Caco-2 (cell line): ENCODE results near the gene LMF1. TPM values are rescaled to one million over a fixed set of nuclear protein-coding genes. Genes with fewer than 3 reads are reported as not detected.

Experiments used
- BruUV-seq: library from RNA; stranded (reverse); fragments of 400-500 nt; replicated peaks from 2 replicates; lab custom pipeline; 2021; lab: Mats Ljungman, UMichigan
- CTCF ChIA-PET: fragments of 300-600 bp; sonication (Branson Sonifier 250); formaldehyde crosslinking; loops from one replicate; lab custom pipeline; 2022; ENCODE audit warnings: antibody characterized with exemption; lab: Charles Lee
- POLR2A ChIA-PET: fragments of 300-600 bp; sonication (Branson Sonifier 250); formaldehyde crosslinking; loops from one replicate; lab custom pipeline; 2022; ENCODE audit warnings: antibody characterized with exemption; lab: Charles Lee
- DNase-seq, 2 experiments: peaks; one replicate each; pipeline versions ENCODE4 v3.0.0 to v3.0.0-alpha.2; 2020 to 2022
- H3K27me3 ChIP-seq: replicated peaks from 2 replicates; pipeline ENCODE4 v1.6.0; 2011; ENCODE audit warnings: low read length; ENCODE audit not compliant: control insufficient read depth, insufficient read depth
- H3K36me3 ChIP-seq: 2 replicates; pipeline ENCODE4 v1.5.1; 2011; ENCODE audit warnings: low read length; ENCODE audit not compliant: control insufficient read depth, insufficient read depth
- H3K4me1 ChIP-seq: fragments of 250-450 bp; sonication (Bioruptor Pico); 2 replicates; pipeline ENCODE4 v1.5.1; 2020; ENCODE audit warnings: mild to moderate bottlenecking
- H3K4me3 ChIP-seq: 2 replicates; pipeline ENCODE4 v1.5.1; 2011; ENCODE audit warnings: low read depth, mild to moderate bottlenecking, control low read depth, low read length
- H3K9me3 ChIP-seq: fragments of 250-450 bp; sonication (Bioruptor Pico); 2 replicates; pipeline ENCODE4 v1.5.1; 2020; ENCODE audit warnings: mild to moderate bottlenecking, moderate library complexity
- H3K27ac Mint-ChIP-seq: one replicate; pipeline ENCODE4 v1.8.0; 2022; ENCODE audit warnings: mixed read lengths; ENCODE audit not compliant: unreplicated experiment
- H3K27me3 Mint-ChIP-seq: one replicate; pipeline ENCODE4 v1.8.0; 2022; ENCODE audit warnings: mixed read lengths; ENCODE audit not compliant: insufficient read depth, unreplicated experiment
- H3K36me3 Mint-ChIP-seq: one replicate; pipeline ENCODE4 v1.8.0; 2022; ENCODE audit warnings: mild to moderate bottlenecking, mixed read lengths; ENCODE audit not compliant: insufficient read depth, unreplicated experiment
- H3K4me1 Mint-ChIP-seq: one replicate; pipeline ENCODE4 v1.8.0; 2022; ENCODE audit warnings: low read depth, mixed read lengths; ENCODE audit not compliant: unreplicated experiment
- H3K4me3 Mint-ChIP-seq: one replicate; pipeline ENCODE4 v1.8.0; 2022; ENCODE audit warnings: mild to moderate bottlenecking, moderate library complexity, mixed read lengths; ENCODE audit not compliant: unreplicated experiment
- H3K9me3 Mint-ChIP-seq: one replicate; pipeline ENCODE4 v1.8.0; 2022; ENCODE audit warnings: mixed read lengths; ENCODE audit not compliant: unreplicated experiment
- intact Hi-C: fragments of 100-400 bp; cut with micrococcal nuclease; formaldehyde crosslinking; loops from one replicate; pipeline ENCODE4 v1.10.0; 2022; ENCODE audit not compliant: unreplicated experiment
- total RNA-seq: library from RNA; stranded (reverse); gene quantifications from 2 replicates; pipeline ENCODE4 v1.2.3, GENCODE V29; 2022
- TF ChIP-seq, protein P1 (sequence below), 2 experiments: fragments of 200-600 bp in 1 of 2; IDR thresholded peaks; 1 replicate in 1 of 2; 2 replicates in 1 of 2; pipeline versions ENCODE4 v1.5.1 to v1.8.0; 2011 to 2022; ENCODE audit warnings: antibody characterized with exemption in 1 of 2, control low read depth in 1 of 2, inconsistent platforms in 1 of 2, low read depth in 1 of 2, low read length in 1 of 2, mild to moderate bottlenecking in 1 of 2, moderate library complexity in 1 of 2; ENCODE audit not compliant: insufficient read depth in 1 of 2, severe bottlenecking in 1 of 2, unreplicated experiment in 1 of 2

Gene LMF1
- total RNA-seq, 1 experiment from 2014 or later: 12.3 TPM

DNA sequence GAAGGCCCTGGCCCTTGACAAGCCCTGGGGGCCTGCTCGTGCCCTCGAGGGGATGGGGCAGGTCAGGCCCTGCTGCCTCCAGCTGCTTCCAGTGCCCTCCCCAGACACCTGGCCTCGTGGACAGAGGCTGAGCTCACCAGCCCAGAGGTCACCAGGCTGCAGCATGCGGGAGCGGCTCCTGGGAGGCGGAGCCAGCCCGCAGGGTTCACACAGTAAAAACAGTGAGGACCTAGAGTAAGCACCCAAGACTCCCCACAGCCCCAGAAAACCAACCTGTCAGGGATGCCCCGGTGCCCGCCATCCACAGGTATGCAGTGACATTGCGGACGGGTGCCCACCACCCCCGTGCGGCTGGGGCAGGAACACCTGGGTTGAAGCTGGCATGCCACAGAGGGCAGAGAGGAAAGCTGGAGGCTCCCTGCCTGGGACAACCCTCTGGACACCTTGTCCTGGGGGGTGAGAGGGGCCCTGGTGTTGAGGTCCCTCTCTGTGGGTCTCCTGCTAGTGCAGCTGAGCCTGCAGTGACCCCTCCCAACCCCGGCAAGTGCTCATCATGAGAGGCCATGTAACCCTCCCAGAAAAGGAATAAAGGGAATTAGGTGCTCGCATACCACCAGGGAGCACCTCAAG is 62.1 kb downstream of the LMF1 start:
- TF ChIP-seq, protein P1, sequence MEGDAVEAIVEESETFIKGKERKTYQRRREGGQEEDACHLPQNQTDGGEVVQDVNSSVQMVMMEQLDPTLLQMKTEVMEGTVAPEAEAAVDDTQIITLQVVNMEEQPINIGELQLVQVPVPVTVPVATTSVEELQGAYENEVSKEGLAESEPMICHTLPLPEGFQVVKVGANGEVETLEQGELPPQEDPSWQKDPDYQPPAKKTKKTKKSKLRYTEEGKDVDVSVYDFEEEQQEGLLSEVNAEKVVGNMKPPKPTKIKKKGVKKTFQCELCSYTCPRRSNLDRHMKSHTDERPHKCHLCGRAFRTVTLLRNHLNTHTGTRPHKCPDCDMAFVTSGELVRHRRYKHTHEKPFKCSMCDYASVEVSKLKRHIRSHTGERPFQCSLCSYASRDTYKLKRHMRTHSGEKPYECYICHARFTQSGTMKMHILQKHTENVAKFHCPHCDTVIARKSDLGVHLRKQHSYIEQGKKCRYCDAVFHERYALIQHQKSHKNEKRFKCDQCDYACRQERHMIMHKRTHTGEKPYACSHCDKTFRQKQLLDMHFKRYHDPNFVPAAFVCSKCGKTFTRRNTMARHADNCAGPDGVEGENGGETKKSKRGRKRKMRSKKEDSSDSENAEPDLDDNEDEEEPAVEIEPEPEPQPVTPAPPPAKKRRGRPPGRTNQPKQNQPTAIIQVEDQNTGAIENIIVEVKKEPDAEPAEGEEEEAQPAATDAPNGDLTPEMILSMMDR (IDR thresholded peaks at IDR 0.05; ENCODE audit: insufficient read depth in 1 of 2, low read depth in 1 of 2, low read length in 1 of 2, severe bottlenecking in 1 of 2, unreplicated experiment in 1 of 2): no peak
- Histone ChIP-seq H3K4me3 (no peak overlapping the region), H3K9me3 (no peaks in the 10 kb centered on the region), H3K27me3 (no peaks in the 10 kb centered on the region), H3K4me1 (no peaks in the 10 kb centered on the region), H3K36me3 (no peaks in the 10 kb centered on the region)
- BruUV-seq: no TSS peak
- Mint-ChIP-seq H3K27me3 (no peaks in the 10 kb centered on the region), H3K4me3 (no peak overlapping the region), H3K9me3 (peaks cover 23% of the 10 kb centered on the region), H3K4me1 (no peaks in the 10 kb centered on the region), H3K36me3 (no peaks in the 10 kb centered on the region), H3K27ac (no peak overlapping the region)
- DNase-seq: no peak
- intact Hi-C loops: no loop called here
- POLR2A ChIA-PET: no interaction called here
- CTCF ChIA-PET: no interaction called here

DNA sequence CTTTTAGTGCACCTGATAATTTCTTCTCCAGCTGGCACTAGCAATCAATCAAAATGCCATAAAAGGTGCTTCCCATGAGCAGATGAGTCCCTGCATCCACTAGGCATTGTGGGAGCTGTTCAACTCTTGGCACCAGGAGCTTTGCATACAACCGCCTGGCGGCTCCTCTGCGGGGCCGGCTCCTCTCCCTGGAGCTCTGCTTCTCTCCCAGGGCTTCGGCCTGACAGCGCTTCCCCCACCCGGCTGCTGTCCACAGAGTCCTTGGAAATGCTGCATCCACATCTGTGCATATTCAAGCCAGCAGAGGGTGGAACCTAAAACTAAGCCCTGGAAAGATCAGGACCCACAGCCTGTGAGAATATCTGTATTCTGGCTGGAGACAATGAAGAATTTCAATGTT is 62.9 kb downstream of the LMF1 start:
- CTCF ChIA-PET: no interaction called here
- BruUV-seq: no TSS peak
- Mint-ChIP-seq H3K27me3 (no peaks in the 10 kb centered on the region), H3K4me1 (no peaks in the 10 kb centered on the region), H3K4me3 (no peak overlapping the region), H3K36me3 (no peaks in the 10 kb centered on the region), H3K9me3 (peaks cover 23% of the 10 kb centered on the region), H3K27ac (no peak overlapping the region)
- H3K9me3 ChIP-seq: no peaks in the 10 kb centered on the region
- no peak for DNase-seq
- no peaks in the 10 kb centered on the region for H3K36me3 ChIP-seq
- intact Hi-C loops: no loop called here
- POLR2A ChIA-PET: no interaction called here
- no peaks in the 10 kb centered on the region for H3K4me1 ChIP-seq
- TF ChIP-seq, protein P1 (IDR thresholded peaks at IDR 0.05; ENCODE audit: insufficient read depth in 1 of 2, low read depth in 1 of 2, low read length in 1 of 2, severe bottlenecking in 1 of 2, unreplicated experiment in 1 of 2): no peak
- H3K27me3 ChIP-seq: no peaks in the 10 kb centered on the region
- H3K4me3 ChIP-seq: no peak overlapping the region

DNA sequence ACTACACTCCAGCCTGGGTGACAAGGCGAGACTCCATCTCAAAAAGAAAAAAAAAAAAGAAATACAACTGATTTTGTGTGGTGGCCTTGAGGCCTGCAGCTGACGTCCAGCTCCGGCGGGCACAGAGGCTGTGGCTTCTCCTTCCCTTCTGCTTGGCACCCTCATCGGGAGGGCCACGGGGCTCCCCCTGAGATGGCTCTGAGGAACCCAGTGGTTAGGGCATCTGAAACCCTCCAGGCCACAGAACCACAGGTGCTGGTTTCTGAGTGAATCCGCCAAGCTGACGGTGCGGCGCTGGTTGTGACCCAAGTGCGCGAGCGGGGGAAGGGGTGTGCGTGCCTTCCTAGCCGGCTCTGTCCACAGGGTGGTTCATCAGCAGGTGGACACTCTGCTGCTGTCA is 63.4 kb downstream of the LMF1 start:
- BruUV-seq: no TSS peak
- TF ChIP-seq, protein P1 (IDR thresholded peaks at IDR 0.05; ENCODE audit: insufficient read depth in 1 of 2, low read depth in 1 of 2, low read length in 1 of 2, severe bottlenecking in 1 of 2, unreplicated experiment in 1 of 2): no peak
- H3K36me3 ChIP-seq: no peaks in the 10 kb centered on the region
- Mint-ChIP-seq H3K36me3 (no peaks in the 10 kb centered on the region), H3K4me3 (no peak overlapping the region), H3K27ac (no peak overlapping the region), H3K27me3 (no peaks in the 10 kb centered on the region), H3K9me3 (peaks cover 23% of the 10 kb centered on the region), H3K4me1 (no peaks in the 10 kb centered on the region)
- POLR2A ChIA-PET: no interaction called here
- intact Hi-C loops: no loop called here
- no peak overlapping the region for H3K4me3 ChIP-seq
- DNase-seq: no peak
- CTCF ChIA-PET: no interaction called here
- H3K9me3 ChIP-seq: no peaks in the 10 kb centered on the region
- no peaks in the 10 kb centered on the region for H3K27me3 ChIP-seq
- no peaks in the 10 kb centered on the region for H3K4me1 ChIP-seq
